Psoas muscle (tissue), 8 donors: ENCODE results near the gene TMA7B. TPM values are rescaled to one million over a fixed set of nuclear protein-coding genes. Genes with fewer than 3 reads are reported as not detected.

ENCODE experiments used
- ATAC-seq, 4 donors: fragments of 200-7000 bp; cut with Tn5 transposase; one replicate each; pipeline ENCODE4 v1.9.1; 2020; ENCODE audit warnings: moderate library complexity in 3 of 4, mild to moderate bottlenecking in 2 of 4
- DNase-seq, 2 donors: peaks; one replicate each; pipeline ENCODE4 v3.0.0-alpha.2; 2020
- H3K27ac ChIP-seq: fragments of 200-600 bp; one replicate; pipeline ENCODE4 v1.8.0; 2022
- H3K27me3 ChIP-seq, 3 donors: fragments of 200-600 bp in 1 of 3; one replicate each; pipeline versions ENCODE4 v1.6.1 to v1.8.0; 2013 to 2022; ENCODE audit warnings: low read length in 2 of 3, mild to moderate bottlenecking in 2 of 3, moderate library complexity in 1 of 3; ENCODE audit not compliant: insufficient read depth in 3 of 3
- H3K36me3 ChIP-seq, 2 donors: fragments of 200-600 bp in 1 of 2; one replicate each; pipeline versions ENCODE4 v1.6.1 to v1.8.0; 2013 to 2022; ENCODE audit warnings: low read depth in 1 of 2, mild to moderate bottlenecking in 1 of 2, moderate library complexity in 1 of 2; ENCODE audit not compliant: insufficient read depth in 1 of 2
- H3K4me1 ChIP-seq: fragments of 200-600 bp; one replicate; pipeline ENCODE4 v1.8.0; 2022
- H3K4me3 ChIP-seq: fragments of 200-600 bp; one replicate; pipeline ENCODE4 v1.8.0; 2022; ENCODE audit warnings: mild to moderate bottlenecking
- H3K9me3 ChIP-seq: fragments of 200-600 bp; one replicate; pipeline ENCODE4 v1.8.0; 2022
- CTCF ChIP-seq: fragments of 200-600 bp; IDR thresholded peaks from one replicate; pipeline ENCODE4 v1.8.0; 2022; ENCODE audit warnings: antibody characterized with exemption
- whole genome bisulfite sequencing, 3 donors: extraction: QIAGEN DNeasy Blood & Tissue Kit; methylation state at CpG; one replicate each; pipeline versions ENCODE4 v1.1.6 to v1.1.7; 2013; 5-methylcytosine and 5-hydroxymethylcytosine counted together
- intact Hi-C, 2 donors: fragments of 100-400 bp; cut with DNase I; formaldehyde crosslinking; loops; one replicate each; pipeline versions ENCODE4 v1.11.0 to v1.14.2; 2022
- polyA plus RNA-seq, 3 donors: library from polyadenylated mRNA; stranded (reverse); fragments of 200-250 nt; gene quantifications; one replicate each; pipeline ENCODE4 v1.2.3, GENCODE V29; 2013
- total RNA-seq, 4 donors: library from RNA; stranded (reverse); fragmentation: NEBNext Ultra II Directional in 2 of 4; extraction: Animal tissue kit (Norgen Biotek cat#: 25700) in 2 of 4; gene quantifications; one replicate each; pipeline versions ENCODE4 v1.2.1 to v1.2.4, GENCODE V29; 2021 to 2023
- donor health status: healthy with polysubstance abuse.
- donor health status: DM: no; HTN: no; CAD: no; lungs with moderate emphysema.
- donor health status: Bipolar disorder and iron deficiency.
- donor health status: healthy.
- donor health status: DM: yes; HTN: yes; CAD: no.
- donor health status: DM: no; HTN: no; CAD: no.
- donor health status: DM: no; HTN: no; CAD: no.
- donor health status: DM: yes; HTN: yes; CAD: no.

The TMA7B gene
- total and polyA plus RNA-seq, 7 donors, result not detected

- Histone ChIP-seq H3K36me3 (no peaks in the 10 kb centered on the region), H3K4me3 (no peak overlapping the region), H3K27ac (no peak overlapping the region), H3K9me3 (no peaks in the 10 kb centered on the region), H3K27me3 (peaks cover 0 to 12% (median 4%) of the 10 kb centered on the region in 3 donors), H3K4me1 (no peaks in the 10 kb centered on the region)
- ATAC-seq (no peak), DNase-seq (no peak)
- no peak for TF ChIP-seq CTCF
- intact Hi-C loops, result no loop called here
- WGBS, 3 donors, result 58 to 63% (median 61%) methylated on average over 2 of the region's 2 CpGs
Observed at GRCh38 chr22:39984006-39984405, 23.8 kb downstream of the TMA7B start.

GRCh38 chr22:39984746-39985145, 24.5 kb downstream of the TMA7B start:
- Histone ChIP-seq H3K9me3 (no peaks in the 10 kb centered on the region), H3K27me3 (peaks cover 0 to 13% (median 4%) of the 10 kb centered on the region in 3 donors), H3K27ac (no peak overlapping the region), H3K36me3 (no peaks in the 10 kb centered on the region), H3K4me3 (no peak overlapping the region), H3K4me1 (no peaks in the 10 kb centered on the region)
- 89 to 96% (median 89%) methylated on average over 2 of the region's 2 CpGs for WGBS, 3 donors
- DNase-seq, result no peak
- ATAC-seq, result no peak
- no peak for TF ChIP-seq CTCF
- intact Hi-C loops, result no loop called here

GRCh38 chr22:39985383-39986035, 25.3 kb downstream of the TMA7B start:
- Histone ChIP-seq H3K4me1 (no peaks in the 10 kb centered on the region), H3K27me3 (peaks cover 0 to 12% (median under 1%) of the 10 kb centered on the region in 3 donors), H3K27ac (no peak overlapping the region), H3K36me3 (no peaks in the 10 kb centered on the region), H3K9me3 (no peaks in the 10 kb centered on the region), H3K4me3 (no peak overlapping the region)
- DNase-seq, result no peak
- 83 to 86% (median 84%) methylated on average over 7 of the region's 7 CpGs for WGBS, 3 donors
- no peak for TF ChIP-seq CTCF
- ATAC-seq, result no peak
- intact Hi-C loops, result no loop called here

- no peaks in the 10 kb centered on the region for H3K4me1 ChIP-seq
- H3K27me3 ChIP-seq, result peaks cover 0 to 18% (median 0%) of the 10 kb centered on the region in 3 donors
- WGBS, 3 donors, result 71 to 77% (median 73%) methylated on average over 10 of the region's 10 CpGs
- H3K27ac ChIP-seq, result no peak overlapping the region
- ATAC-seq (no peak), DNase-seq (no peak)
- H3K36me3 ChIP-seq, result no peaks in the 10 kb centered on the region
- intact Hi-C loops, result no loop called here
- no peak overlapping the region for H3K4me3 ChIP-seq
- TF ChIP-seq CTCF, result no peak
- H3K9me3 ChIP-seq, result no peaks in the 10 kb centered on the region
Observed at GRCh38 chr22:39988386-39989114, 28.4 kb downstream of the TMA7B start.
